ENCODE results near the gene DUSP28.
"Not testable (repeated sequence)": the region's sequence is repeated elsewhere in the genome, so short reads cannot be mapped to it uniquely, and the experiment has no call there.

Gene DUSP28, protein sequence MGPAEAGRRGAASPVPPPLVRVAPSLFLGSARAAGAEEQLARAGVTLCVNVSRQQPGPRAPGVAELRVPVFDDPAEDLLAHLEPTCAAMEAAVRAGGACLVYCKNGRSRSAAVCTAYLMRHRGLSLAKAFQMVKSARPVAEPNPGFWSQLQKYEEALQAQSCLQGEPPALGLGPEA

DNA sequence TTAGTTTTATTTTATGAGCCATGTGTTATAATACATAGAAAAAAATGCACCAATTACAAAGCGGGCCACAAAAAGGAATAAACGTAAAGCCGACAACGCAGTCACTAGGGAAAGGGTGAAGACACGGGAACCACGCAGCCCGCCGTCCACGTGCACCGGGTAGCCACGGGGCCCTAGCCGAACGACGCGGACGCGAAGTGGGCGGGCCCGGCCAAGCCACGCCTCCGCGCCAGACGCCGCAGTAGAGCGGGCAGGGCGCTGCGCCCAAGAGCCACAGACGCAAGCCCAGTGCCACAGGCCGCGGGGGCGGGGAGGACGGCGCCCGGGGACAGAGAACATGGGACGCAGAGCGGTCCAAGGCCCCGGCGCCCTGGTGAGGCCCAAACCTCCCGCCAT lies at the start of gene DUSP28:
DUSP28 (plus strand) TSS at position 274 of the 396 bp plus-strand sequence. CDS start 328 bp downstream, outside the sequence.
- peak in 2 of 3 experiments; percentile 74 to 85 for DNase-seq (ENCODE audit: low read depth in 2 of 3, low spot score in 2 of 3)

DNA sequence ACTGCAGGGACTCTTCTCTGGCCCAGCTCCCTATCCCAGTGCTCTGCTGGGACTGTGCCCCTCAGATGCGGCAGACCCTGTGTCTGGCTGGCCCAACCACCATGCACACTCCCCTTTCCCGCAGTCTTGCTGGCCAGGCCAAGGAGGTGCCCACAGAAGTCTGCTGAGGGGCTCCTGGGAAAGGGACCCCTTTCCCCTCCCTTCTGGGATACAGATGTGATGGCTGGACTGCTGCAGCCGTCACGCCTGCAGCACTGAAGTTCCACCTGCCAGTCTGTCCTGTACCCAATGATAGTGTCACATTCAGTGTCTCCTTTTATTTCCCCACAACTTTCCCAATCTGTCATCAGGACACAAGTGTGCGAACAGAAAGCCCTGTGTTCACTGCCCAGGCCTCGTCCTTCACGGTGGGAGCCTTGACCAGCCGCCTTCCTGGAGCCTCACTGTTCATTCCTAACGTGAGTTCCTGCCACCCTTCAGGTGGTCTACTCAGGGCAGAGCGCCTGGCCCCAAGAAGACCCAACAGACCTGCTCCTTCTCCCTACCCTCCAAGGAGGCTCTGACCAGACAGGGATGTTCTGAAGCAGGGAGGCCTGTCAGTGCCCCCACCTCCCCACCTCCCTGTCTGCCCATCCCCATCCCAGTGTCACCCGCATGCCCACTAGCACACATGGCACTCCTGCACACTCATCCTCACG lies 49.5 kb upstream of the DUSP28 start:
- no peak for DNase-seq (ENCODE audit: low read depth in 2 of 3, low spot score in 2 of 3)

GRCh38 chr2:240511351-240512108 lies 48.6 kb upstream of the DUSP28 start:
- DNase-seq (ENCODE audit: low read depth in 2 of 3, low spot score in 2 of 3), result no peak

DNA sequence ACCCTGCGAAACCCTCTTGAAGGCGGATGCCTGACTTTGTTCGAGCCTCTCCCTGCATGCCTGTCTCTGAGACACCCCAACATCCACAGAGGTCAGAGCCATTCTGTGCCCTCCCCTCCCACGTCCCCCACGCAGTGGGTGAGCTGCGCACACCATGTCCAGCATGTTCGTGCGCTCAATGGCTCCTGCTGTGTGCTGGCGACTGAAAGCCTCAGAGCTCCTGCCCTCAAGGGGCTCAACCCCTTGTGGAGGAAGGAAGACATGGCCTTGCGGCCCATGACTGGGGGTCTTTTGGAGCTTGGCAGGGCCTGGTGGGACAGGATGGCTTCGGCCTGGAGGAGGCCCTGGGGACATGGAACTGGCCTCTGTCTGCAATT lies 48.1 kb upstream of the DUSP28 start:
- DNase-seq (ENCODE audit: low read depth in 2 of 3, low spot score in 2 of 3), result no peak

GRCh38 chr2:240512666-240513535 lies 47.3 kb upstream of the DUSP28 start:
- no peak for DNase-seq (ENCODE audit: low read depth in 2 of 3, low spot score in 2 of 3)

- DNase-seq (ENCODE audit: low read depth in 2 of 3, low spot score in 2 of 3), result peak; percentile 42 to 61 (median 60)
Observed at GRCh38 chr2:240513549-240514287, 46.4 kb upstream of the DUSP28 start.

GRCh38 chr2:240514631-240515030 lies 45.5 kb upstream of the DUSP28 start:
- no peak for DNase-seq (ENCODE audit: low read depth in 2 of 3, low spot score in 2 of 3)

DNA sequence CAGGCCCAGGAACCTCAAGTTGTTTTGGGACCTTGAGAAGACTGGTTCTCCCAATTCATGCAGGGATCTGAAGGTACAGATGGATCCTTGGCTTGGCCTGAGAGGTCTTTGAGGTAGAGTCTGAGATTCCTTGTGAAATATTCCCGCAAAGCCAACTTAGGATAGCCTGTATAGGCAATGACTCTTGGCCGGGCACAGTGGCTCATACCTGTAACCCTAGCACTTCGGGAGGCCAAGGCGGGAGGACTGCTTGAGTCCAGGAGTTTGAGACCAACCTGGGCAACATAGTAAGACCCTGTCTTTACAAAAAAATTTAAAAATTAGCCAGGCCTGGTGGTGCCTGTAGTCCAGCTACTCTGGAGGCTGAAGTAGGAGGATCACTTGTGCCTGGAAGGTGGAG lies 42.8 kb upstream of the DUSP28 start:
- DNase-seq (ENCODE audit: low read depth in 2 of 3, low spot score in 2 of 3), result no peak

DNA sequence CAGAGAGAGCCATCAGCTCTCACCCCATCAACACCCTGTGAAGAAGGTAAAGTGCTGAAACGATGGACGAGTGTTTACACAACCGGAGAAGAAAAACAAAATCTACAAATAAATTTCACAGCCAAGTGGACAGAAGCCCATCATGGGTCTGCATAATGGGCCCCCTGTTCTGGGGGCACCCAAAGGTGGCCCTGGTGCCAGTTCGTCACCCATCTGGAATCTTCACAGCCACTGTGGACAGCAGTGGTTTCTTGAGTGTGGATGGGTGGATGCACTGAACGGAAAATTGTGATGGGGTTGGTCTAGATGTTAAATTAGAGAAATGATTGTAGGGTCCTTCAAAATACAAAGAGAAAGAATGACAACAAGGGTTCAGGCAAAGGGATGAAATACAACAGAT lies 41.2 kb upstream of the DUSP28 start:
- DNase-seq (ENCODE audit: low read depth in 2 of 3, low spot score in 2 of 3), result no peak

DNA sequence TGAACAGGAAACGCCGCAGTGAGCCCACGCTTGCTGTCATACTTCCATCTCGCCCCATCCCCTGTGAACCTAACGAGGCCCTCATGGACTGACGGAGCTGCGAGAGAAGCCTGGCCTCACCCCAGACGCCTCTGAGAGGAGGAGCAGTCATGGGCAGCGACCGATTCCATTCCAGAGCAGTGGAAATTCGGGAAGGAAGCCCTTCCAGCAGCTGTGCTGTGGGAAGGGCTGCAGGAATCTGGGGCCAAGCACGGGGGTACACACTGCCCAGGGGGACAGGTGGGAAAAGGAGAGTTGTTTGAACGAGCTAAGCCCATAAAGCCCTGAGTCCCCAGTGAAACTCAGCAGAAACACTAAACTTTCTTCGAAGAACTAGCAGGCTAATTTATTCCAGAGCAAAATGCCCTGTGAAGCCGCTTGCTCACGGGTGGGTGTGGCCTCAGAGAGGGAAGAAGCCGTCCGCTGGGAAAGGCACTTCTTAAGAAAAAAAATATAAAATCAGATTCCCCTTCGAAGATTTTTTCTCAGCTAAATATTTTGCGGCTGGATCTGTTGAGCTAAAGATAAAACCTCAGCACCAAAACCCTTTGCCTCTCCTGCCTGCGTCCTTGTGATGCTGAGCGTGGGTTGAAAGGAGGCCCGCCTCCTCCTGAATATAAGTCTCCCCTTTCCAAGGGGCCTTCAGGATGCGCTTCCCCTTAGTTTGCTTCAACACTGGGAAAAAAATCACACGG lies 40.6 kb upstream of the DUSP28 start:
- DNase-seq (ENCODE audit: low read depth in 2 of 3, low spot score in 2 of 3), result no peak

- DNase-seq (ENCODE audit: low read depth in 2 of 3, low spot score in 2 of 3), result no peak
Observed at GRCh38 chr2:240520130-240520973, 39.8 kb upstream of the DUSP28 start.

- DNase-seq (ENCODE audit: low read depth in 2 of 3, low spot score in 2 of 3), result no peak
Observed at GRCh38 chr2:240520974-240521350, 39.2 kb upstream of the DUSP28 start.

- DNase-seq (ENCODE audit: low read depth in 2 of 3, low spot score in 2 of 3), result not testable (repeated sequence)
Observed at GRCh38 chr2:240521885-240522284, 38.3 kb upstream of the DUSP28 start.

- DNase-seq (ENCODE audit: low read depth in 2 of 3, low spot score in 2 of 3), result no peak
Observed at GRCh38 chr2:240522406-240522805, 37.8 kb upstream of the DUSP28 start.

GRCh38 chr2:240523451-240524281 lies 36.5 kb upstream of the DUSP28 start:
- DNase-seq (ENCODE audit: low read depth in 2 of 3, low spot score in 2 of 3), result no peak

- no peak for DNase-seq (ENCODE audit: low read depth in 2 of 3, low spot score in 2 of 3)
Observed at GRCh38 chr2:240524963-240525718, 35.0 kb upstream of the DUSP28 start.

DNA sequence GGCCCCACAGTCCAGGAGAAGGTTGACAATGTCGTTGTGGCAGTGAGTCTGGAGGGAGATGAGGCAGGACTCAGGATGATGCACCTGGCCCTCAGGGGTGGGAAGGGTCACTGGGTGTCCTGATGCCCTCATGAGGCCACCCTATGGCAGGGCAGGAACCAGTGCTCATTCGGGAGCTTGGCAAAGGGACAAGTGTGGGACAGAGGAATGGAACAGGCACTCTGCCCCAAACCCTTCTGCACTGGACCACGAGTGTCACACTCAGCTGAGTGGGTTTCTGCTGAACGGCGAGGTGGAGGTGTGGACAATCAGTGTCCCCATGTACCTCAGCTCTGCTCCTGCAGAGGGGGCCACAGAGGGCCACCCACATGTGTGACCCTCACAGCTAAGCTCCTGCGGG lies 34.4 kb upstream of the DUSP28 start:
- DNase-seq (ENCODE audit: low read depth in 2 of 3, low spot score in 2 of 3), result no peak

Data from activated CD8-positive, alpha-beta memory T cell treated with anti-CD3 and anti-CD28 coated beads for 48 hours (primary cell).